Measurements from ENCODE around the gene CNTLN. TPM values are rescaled to one million over a fixed set of nuclear protein-coding genes. Genes with fewer than 3 reads are reported as not detected.

CNTLN gene
- total and polyA plus RNA-seq, 9 of the 15 experiments (the other 6 are each of a cell fraction or from before 2014, with no cell fraction given): 0.08 TPM; not detected in 8

DNA sequence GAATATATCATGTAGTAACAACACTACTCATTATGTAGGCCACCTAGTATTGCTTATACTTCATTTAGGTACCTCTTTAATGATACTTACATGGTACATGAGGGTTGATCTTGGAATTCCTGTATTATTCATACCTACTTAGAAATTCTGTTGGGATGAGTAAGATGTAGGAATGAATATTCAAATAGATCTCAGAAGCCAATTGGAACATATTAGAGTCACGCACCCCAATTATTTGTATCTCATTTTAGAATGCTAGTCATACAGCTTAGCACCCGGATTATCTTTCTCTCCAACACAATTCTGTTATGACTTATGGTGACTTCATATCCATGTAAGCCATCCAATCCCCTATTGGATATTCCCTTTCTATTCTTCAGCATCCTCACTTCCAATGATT is 337.3 kb downstream of the CNTLN start:
- H3K79me2 ChIP-seq (ENCODE audit: control insufficient read depth, insufficient read depth, low read length): no peaks in the 10 kb centered on the region
- no peak overlapping the region for H3K27ac ChIP-seq (ENCODE audit: extremely low read depth, low read depth, low read length)
- no peak overlapping the region for H3K4me3 ChIP-seq
- H2AFZ ChIP-seq (ENCODE audit: low read depth, low read length): no peak overlapping the region
- H3K4me1 ChIP-seq (replicated peaks in 1 of 2; ENCODE audit: control insufficient read depth in 2 of 2, insufficient read depth in 2 of 2, low read length in 2 of 2): no peaks in the 10 kb centered on the region
- ChIA-PET CTCF (ENCODE audit: low intra/inter-chr PET ratio) (no interaction called here), POLR2A (no interaction called here)
- H3K27me3 ChIP-seq (ENCODE audit: control insufficient read depth in 2 of 2, insufficient read depth in 2 of 2, low read length in 2 of 2): no peaks in the 10 kb centered on the region
- FAIRE-seq: no peak
- no TSS peak for BruUV-seq (replicated peaks)
- ATAC-seq: no peak
- DNase-seq (ENCODE audit: extremely low read depth in 1 of 4, low spot score in 3 of 4): no peak
- H3K36me3 ChIP-seq (ENCODE audit: control insufficient read depth, insufficient read depth, low read length): no peaks in the 10 kb centered on the region
- WGBS (ENCODE audit: insufficient coverage, low coverage, missing lambda C conversion rate): 0% methylated on average over 2 of the region's 2 CpGs
- intact Hi-C loops (cut with micrococcal nuclease) (no loop called here), in situ Hi-C loops (cut with MboI) (no loop called here)
- H3K4me2 ChIP-seq (ENCODE audit: insufficient read depth, low read length): no peak overlapping the region
- no peaks in the 10 kb centered on the region for H3K9me1 ChIP-seq (ENCODE audit: control insufficient read depth, insufficient read depth, low read length)
- H3K9ac ChIP-seq (ENCODE audit: insufficient read depth in 1 of 2, low read depth in 2 of 2, low read length in 2 of 2): no peak overlapping the region
- H4K20me1 ChIP-seq (replicated peaks; ENCODE audit: control insufficient read depth, insufficient read depth, low read length): no peaks in the 10 kb centered on the region
- no peaks in the 10 kb centered on the region for H3K9me3 ChIP-seq (replicated peaks; ENCODE audit: control insufficient read depth, insufficient read depth, low read depth, low read length)
- TF ChIP-seq PTBP1 (IDR thresholded peaks at IDR 0.05; ENCODE audit: low read depth, low read length) (no peak), HDAC8 (tag; IDR thresholded peaks at IDR 0.05) (no peak), SPI1 (IDR thresholded peaks at IDR 0.05; ENCODE audit: borderline replicate concordance, low read depth, low read length) (no peak), SETDB1 (IDR thresholded peaks at IDR 0.05; ENCODE audit: low read length) (no peak), CHD1 (IDR thresholded peaks at IDR 0.05; ENCODE audit: low read length) (no peak), LCOR (CRISPR knock-in tag; IDR thresholded peaks at IDR 0.05) (no peak), ZNF23 (CRISPR knock-in tag; IDR thresholded peaks at IDR 0.05) (no peak), ZFP1 (CRISPR knock-in tag; IDR thresholded peaks at IDR 0.05) (no peak), SP1 (CRISPR knock-in tag; IDR thresholded peaks at IDR 0.05) (no peak), RFX5 (IDR thresholded peaks at IDR 0.05; ENCODE audit: low read depth, low read length) (no peak), ZNF668 (CRISPR knock-in tag; IDR thresholded peaks at IDR 0.05) (no peak)
- TF ChIP-seq, protein P1, sequence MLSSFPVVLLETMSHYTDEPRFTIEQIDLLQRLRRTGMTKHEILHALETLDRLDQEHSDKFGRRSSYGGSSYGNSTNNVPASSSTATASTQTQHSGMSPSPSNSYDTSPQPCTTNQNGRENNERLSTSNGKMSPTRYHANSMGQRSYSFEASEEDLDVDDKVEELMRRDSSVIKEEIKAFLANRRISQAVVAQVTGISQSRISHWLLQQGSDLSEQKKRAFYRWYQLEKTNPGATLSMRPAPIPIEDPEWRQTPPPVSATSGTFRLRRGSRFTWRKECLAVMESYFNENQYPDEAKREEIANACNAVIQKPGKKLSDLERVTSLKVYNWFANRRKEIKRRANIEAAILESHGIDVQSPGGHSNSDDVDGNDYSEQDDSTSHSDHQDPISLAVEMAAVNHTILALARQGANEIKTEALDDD (IDR thresholded peaks at IDR 0.05): no peak
- TF ChIP-seq, protein P2, sequence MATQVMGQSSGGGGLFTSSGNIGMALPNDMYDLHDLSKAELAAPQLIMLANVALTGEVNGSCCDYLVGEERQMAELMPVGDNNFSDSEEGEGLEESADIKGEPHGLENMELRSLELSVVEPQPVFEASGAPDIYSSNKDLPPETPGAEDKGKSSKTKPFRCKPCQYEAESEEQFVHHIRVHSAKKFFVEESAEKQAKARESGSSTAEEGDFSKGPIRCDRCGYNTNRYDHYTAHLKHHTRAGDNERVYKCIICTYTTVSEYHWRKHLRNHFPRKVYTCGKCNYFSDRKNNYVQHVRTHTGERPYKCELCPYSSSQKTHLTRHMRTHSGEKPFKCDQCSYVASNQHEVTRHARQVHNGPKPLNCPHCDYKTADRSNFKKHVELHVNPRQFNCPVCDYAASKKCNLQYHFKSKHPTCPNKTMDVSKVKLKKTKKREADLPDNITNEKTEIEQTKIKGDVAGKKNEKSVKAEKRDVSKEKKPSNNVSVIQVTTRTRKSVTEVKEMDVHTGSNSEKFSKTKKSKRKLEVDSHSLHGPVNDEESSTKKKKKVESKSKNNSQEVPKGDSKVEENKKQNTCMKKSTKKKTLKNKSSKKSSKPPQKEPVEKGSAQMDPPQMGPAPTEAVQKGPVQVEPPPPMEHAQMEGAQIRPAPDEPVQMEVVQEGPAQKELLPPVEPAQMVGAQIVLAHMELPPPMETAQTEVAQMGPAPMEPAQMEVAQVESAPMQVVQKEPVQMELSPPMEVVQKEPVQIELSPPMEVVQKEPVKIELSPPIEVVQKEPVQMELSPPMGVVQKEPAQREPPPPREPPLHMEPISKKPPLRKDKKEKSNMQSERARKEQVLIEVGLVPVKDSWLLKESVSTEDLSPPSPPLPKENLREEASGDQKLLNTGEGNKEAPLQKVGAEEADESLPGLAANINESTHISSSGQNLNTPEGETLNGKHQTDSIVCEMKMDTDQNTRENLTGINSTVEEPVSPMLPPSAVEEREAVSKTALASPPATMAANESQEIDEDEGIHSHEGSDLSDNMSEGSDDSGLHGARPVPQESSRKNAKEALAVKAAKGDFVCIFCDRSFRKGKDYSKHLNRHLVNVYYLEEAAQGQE (IDR thresholded peaks at IDR 0.05; ENCODE audit: borderline replicate concordance): no peak
- TF ChIP-seq, protein P2 (CRISPR knock-in tag; IDR thresholded peaks at IDR 0.05; ENCODE audit: low read depth): no peak
